Stimulated activated CD4-positive, alpha-beta T cell treated with anti-CD3 and anti-CD28 coated beads, Interleukin-12 subunit alpha, Interleukin-12 subunit beta, amount 100 ng/mL, for 24 hours (primary cell): ENCODE data around the gene ITK.

Experiments
- DNase-seq, 2 experiments: peaks; one replicate each; pipeline ENCODE4 v3.0.0-alpha.2; 2020; ENCODE audit warnings: low read depth in 2 of 2

Gene ITK

GRCh38 chr5:157279605-157280239 lies 99.1 kb downstream of the ITK start:
- DNase-seq = no peak

- no peak for DNase-seq
Measured at GRCh38 chr5:157280927-157281326, 100.3 kb downstream of the ITK start.

- no peak for DNase-seq
Measured at GRCh38 chr5:157282150-157282549, 101.5 kb downstream of the ITK start.

- no peak for DNase-seq
Measured at GRCh38 chr5:157283434-157283833, 102.8 kb downstream of the ITK start.

- no peak for DNase-seq
Measured at GRCh38 chr5:157284458-157285212, 104.0 kb downstream of the ITK start.

GRCh38 chr5:157285310-157286035 lies 104.8 kb downstream of the ITK start:
- no peak for DNase-seq

- no peak for DNase-seq
Measured at GRCh38 chr5:157286761-157287211, 106.1 kb downstream of the ITK start.

- DNase-seq = no peak
Measured at GRCh38 chr5:157288405-157289163, 107.9 kb downstream of the ITK start.

GRCh38 chr5:157289164-157289819 lies 108.7 kb downstream of the ITK start:
- no peak for DNase-seq

- DNase-seq = no peak
Measured at GRCh38 chr5:157290156-157290980, 109.7 kb downstream of the ITK start.

GRCh38 chr5:157290981-157291711 lies 110.5 kb downstream of the ITK start:
- DNase-seq = no peak

GRCh38 chr5:157292599-157292998 lies 112.0 kb downstream of the ITK start:
- no peak for DNase-seq

GRCh38 chr5:157294407-157295091 lies 113.9 kb downstream of the ITK start:
- no peak for DNase-seq

- no peak for DNase-seq
Measured at GRCh38 chr5:157295247-157295646, 114.6 kb downstream of the ITK start.

- no peak for DNase-seq
Measured at GRCh38 chr5:157300564-157300963, 119.9 kb downstream of the ITK start.

- no peak for DNase-seq
Measured at GRCh38 chr5:157301066-157301465, 120.4 kb downstream of the ITK start.

- no peak for DNase-seq
Measured at GRCh38 chr5:157303023-157303422, 122.4 kb downstream of the ITK start.

GRCh38 chr5:157303667-157304327 lies 123.2 kb downstream of the ITK start:
- DNase-seq = peak in 1 of 2 experiments; percentile 29
